Esophagus squamous epithelium (tissue), 5 donors: ENCODE results near the gene SPRR4. TPM values are rescaled to one million over a fixed set of nuclear protein-coding genes. Genes with fewer than 3 reads are reported as not detected.

Experiments used
- DNase-seq: peaks from one replicate; lab custom pipeline; 2025; lab: John Stamatoyannopoulos, UW
- H3K27ac ChIP-seq, 4 donors: fragments of 200-600 bp; sonication (generic); one replicate each; pipeline ENCODE4 v1.5.1; 2016 to 2019; ENCODE audit warnings: mild to moderate bottlenecking in 1 of 4
- H3K27me3 ChIP-seq, 4 donors: fragments of 200-600 bp; sonication (generic); 1 replicate in 3 of 4; 2 replicates in 1 of 4; pipeline versions ENCODE4 v1.5.1 to v1.6.0; 2017 to 2021; ENCODE audit warnings: antibody characterized with exemption in 1 of 4
- H3K36me3 ChIP-seq, 3 donors: fragments of 200-600 bp; sonication (generic); one replicate each; pipeline ENCODE4 v1.5.1; 2016 to 2019
- H3K4me1 ChIP-seq, 3 donors: fragments of 200-600 bp; sonication (generic); one replicate each; pipeline ENCODE4 v1.5.1; 2017 to 2019
- H3K4me3 ChIP-seq, 4 donors: fragments of 200-600 bp; sonication (generic); 1 replicate in 3 of 4; 2 replicates in 1 of 4; pipeline ENCODE4 v1.5.1; 2016 to 2019; ENCODE audit warnings: mild to moderate bottlenecking in 2 of 4, moderate library complexity in 1 of 4
- H3K9me3 ChIP-seq, 3 donors: fragments of 200-600 bp; sonication (generic); one replicate each; pipeline ENCODE4 v1.5.1; 2016 to 2019
- CTCF ChIP-seq, 6 experiments: fragments of 450-650 bp in 4 of 6; fragments of 200-600 bp in 2 of 6; sonication (generic) in 2 of 6; IDR thresholded peaks; one replicate each; pipeline ENCODE4 v1.5.1; 2016 to 2019; ENCODE audit warnings: antibody characterized with exemption in 6 of 6, mild to moderate bottlenecking in 4 of 6, moderate library complexity in 4 of 6
- POLR2A ChIP-seq, 4 donors: fragments of 450-650 bp; IDR thresholded peaks; one replicate each; pipeline ENCODE4 v1.6.1; 2017; ENCODE audit warnings: antibody characterized with exemption in 4 of 4, mild to moderate bottlenecking in 4 of 4, moderate library complexity in 3 of 4
- WGBS, 2 donors: methylation state at CpG; one replicate each; pipeline ENCODE4 v1.1.5; 2018; 5-methylcytosine and 5-hydroxymethylcytosine counted together
- intact Hi-C: fragments of 100-400 bp; cut with DNase I; formaldehyde crosslinking; loops from one replicate; pipeline ENCODE4 v1.15.0; 2022
- total RNA-seq, 4 donors: library from RNA; depleted of rRNA; stranded (reverse); fragments of >200 nt; gene quantifications; one replicate each; pipeline ENCODE4 v1.1.0, GENCODE V29; 2016
- donor health status: DM: yes; HTN: yes; CAD: no.

The SPRR4 gene
- total RNA-seq, 4 donors from 2014 or later, result 0.64 to 6.4 (median 1.3) TPM; not detected in 1

GRCh38 chr1:152982076-152982475 lies 11.6 kb downstream of the SPRR4 start:
- Histone ChIP-seq H3K36me3 (no peaks in the 10 kb centered on the region), H3K27ac (peak overlapping the region in 3 of 4 donors; percentile 59 to 79 (median 76)), H3K4me3 (no peak overlapping the region), H3K4me1 (peaks cover 0 to 34% (median 9%) of the 10 kb centered on the region in 3 donors), H3K9me3 (no peaks in the 10 kb centered on the region), H3K27me3 (peaks cover 0 to 5% (median 0%) of the 10 kb centered on the region in 4 donors)
- TF ChIP-seq POLR2A (IDR thresholded peaks at IDR 0.05) (no peak), CTCF (IDR thresholded peaks at IDR 0.05) (no peak)
- intact Hi-C loops, result no loop called here
- WGBS, 2 donors, result 71 to 87% methylated on average over 4 of the region's 4 CpGs
- no peak for DNase-seq

GRCh38 chr1:152983234-152983633 lies 12.8 kb downstream of the SPRR4 start:
- intact Hi-C loops, result no loop called here
- no peaks in the 10 kb centered on the region for H3K36me3 ChIP-seq
- no peaks in the 10 kb centered on the region for H3K9me3 ChIP-seq
- H3K4me1 ChIP-seq, result peaks cover 0 to 34% (median 9%) of the 10 kb centered on the region in 3 donors
- peak overlapping the region in 3 of 4 donors; percentile 59 to 79 (median 76) for H3K27ac ChIP-seq
- no peak overlapping the region for H3K4me3 ChIP-seq
- no peak for TF ChIP-seq CTCF (IDR thresholded peaks at IDR 0.05)
- no peak for TF ChIP-seq POLR2A (IDR thresholded peaks at IDR 0.05)
- peaks cover 0 to 5% (median 0%) of the 10 kb centered on the region in 4 donors for H3K27me3 ChIP-seq
- DNase-seq, result no peak

DNA sequence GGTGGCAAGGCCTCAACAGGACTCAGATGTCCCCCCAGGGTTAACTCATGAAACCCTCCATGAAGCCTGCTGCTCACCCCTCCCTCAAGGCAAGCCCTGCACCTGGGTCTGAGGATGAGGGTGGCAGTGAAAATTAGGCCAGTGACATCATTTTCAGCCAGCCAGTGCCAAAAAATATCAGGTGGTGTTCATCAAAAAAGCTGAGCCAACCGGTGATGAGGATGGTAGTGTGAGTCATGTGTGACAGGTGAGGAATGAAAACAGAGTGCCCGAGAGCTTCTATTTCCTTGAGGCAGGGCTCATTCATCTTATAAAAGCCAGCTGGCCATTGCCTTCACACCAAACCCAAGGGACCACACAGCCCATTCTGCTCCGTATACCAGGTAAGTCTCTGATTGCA lies 13.3 kb downstream of the SPRR4 start, which contains the start of gene SPRR1A:
Gene SPRR1A, plus strand, starts transcription at position 339 of the 400 bp plus-strand sequence. CDS start 1,150 bp downstream, outside the sequence.
- no peak for TF ChIP-seq CTCF (IDR thresholded peaks at IDR 0.05)
- peak in 1 of 4 donors; percentile 30 for TF ChIP-seq POLR2A (IDR thresholded peaks at IDR 0.05)
- Histone ChIP-seq H3K4me1 (peaks cover 0 to 34% (median 9%) of the 10 kb centered on the region in 3 donors), H3K4me3 (peak within 1 kb of the TSS; percentile 6 to 32 (median 20)), H3K27me3 (peaks cover 0 to 5% (median 0%) of the 10 kb centered on the region in 4 donors), H3K27ac (peak within 1 kb of the TSS in 3 of 4 donors; percentile 59 to 79 (median 76)), H3K9me3 (no peaks in the 10 kb centered on the region), H3K36me3 (no peaks in the 10 kb centered on the region)
- DNase-seq, result no peak
- WGBS, 2 donors, result 32 to 54% methylated on average over 3 of the region's 3 CpGs
- intact Hi-C loops, result no loop called here

- intact Hi-C loops, result no loop called here
- H3K27me3 ChIP-seq, result peaks cover 0 to 5% (median 0%) of the 10 kb centered on the region in 4 donors
- peaks cover 0 to 21% (median 3%) of the 10 kb centered on the region in 3 donors for H3K4me1 ChIP-seq
- no peak for DNase-seq
- 81 to 94% methylated on average over 2 of the region's 2 CpGs for WGBS, 2 donors
- H3K9me3 ChIP-seq, result no peaks in the 10 kb centered on the region
- no peaks in the 10 kb centered on the region for H3K36me3 ChIP-seq
- no peak overlapping the region for H3K4me3 ChIP-seq
- no peak for TF ChIP-seq POLR2A (IDR thresholded peaks at IDR 0.05)
- TF ChIP-seq CTCF (IDR thresholded peaks at IDR 0.05), result no peak
- no peak overlapping the region for H3K27ac ChIP-seq
Observed at GRCh38 chr1:152986578-152986977, 16.1 kb downstream of the SPRR4 start.

GRCh38 chr1:152993186-152993585 lies 22.7 kb downstream of the SPRR4 start:
- no peaks in the 10 kb centered on the region for H3K27me3 ChIP-seq
- H3K4me1 ChIP-seq, result peaks cover 0 to 17% (median 0%) of the 10 kb centered on the region in 3 donors
- no peak overlapping the region for H3K4me3 ChIP-seq
- TF ChIP-seq CTCF (IDR thresholded peaks at IDR 0.05), result no peak
- no peak for TF ChIP-seq POLR2A (IDR thresholded peaks at IDR 0.05)
- intact Hi-C loops, result no loop called here
- WGBS, 2 donors, result 77 to 83% methylated on average over 5 to 6 of the region's 6 CpGs
- peaks cover 0 to 3% (median 0%) of the 10 kb centered on the region in 3 donors for H3K9me3 ChIP-seq
- H3K36me3 ChIP-seq, result no peaks in the 10 kb centered on the region
- no peak overlapping the region for H3K27ac ChIP-seq
- DNase-seq, result no peak
